HG03442 (cell line): ENCODE data around the gene OSBPL6.
A peak's percentile ranks its signal among the peaks of the same experiment; 100 is the strongest.
"Not testable (repeated sequence)": the region's sequence is repeated elsewhere in the genome, so short reads cannot be mapped to it uniquely, and the experiment has no call there.

Experiments used
- ATAC-seq: cut with Tn5 transposase; IDR thresholded peaks from one replicate; pipeline ENCODE4 v1.9.1; 2021; ENCODE audit warnings: mild to moderate bottlenecking, moderate library complexity; ENCODE audit not compliant: unreplicated experiment

OSBPL6 gene

GRCh38 chr2:178296394-178297090 lies 102.2 kb downstream of the OSBPL6 start:
- ATAC-seq: peak; percentile 57

DNA sequence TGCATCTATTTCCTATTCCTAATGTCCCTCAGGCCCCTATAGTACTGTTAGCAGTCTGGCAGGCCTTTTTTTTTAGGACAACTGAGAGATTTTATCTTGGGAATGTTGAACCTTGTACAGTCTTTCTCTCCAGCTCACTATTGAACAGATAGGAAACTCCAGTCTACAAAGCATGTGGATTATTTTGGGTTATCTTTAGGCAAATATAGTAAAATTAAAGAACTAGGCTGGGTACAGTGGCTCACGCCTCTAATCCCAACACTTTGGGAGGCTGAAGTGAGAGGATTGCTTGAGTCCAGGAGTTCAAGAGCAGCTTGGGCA lies 102.7 kb downstream of the OSBPL6 start:
- no peak for ATAC-seq

GRCh38 chr2:178298785-178299212 lies 104.5 kb downstream of the OSBPL6 start:
- ATAC-seq: no peak

GRCh38 chr2:178301649-178302238 lies 107.4 kb downstream of the OSBPL6 start:
- ATAC-seq: no peak

DNA sequence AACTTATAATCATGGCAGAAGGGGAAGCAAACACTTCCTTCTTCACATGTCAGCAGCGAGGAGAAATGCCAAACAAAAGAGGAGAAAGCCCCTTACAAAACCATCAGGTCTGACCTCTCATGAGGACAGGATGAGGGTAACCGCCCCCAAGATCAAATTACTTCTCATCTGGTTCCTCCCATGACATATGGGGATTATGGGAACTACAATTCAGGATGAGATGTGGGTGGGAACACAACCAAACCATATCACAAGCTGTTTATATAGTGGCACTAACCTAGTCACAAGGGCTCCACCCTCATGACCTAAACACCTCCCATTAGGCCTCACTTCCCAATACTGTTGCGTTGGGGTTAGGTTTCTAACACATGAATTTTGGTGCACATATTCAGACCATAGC lies 110.0 kb downstream of the OSBPL6 start:
- no peak for ATAC-seq

DNA sequence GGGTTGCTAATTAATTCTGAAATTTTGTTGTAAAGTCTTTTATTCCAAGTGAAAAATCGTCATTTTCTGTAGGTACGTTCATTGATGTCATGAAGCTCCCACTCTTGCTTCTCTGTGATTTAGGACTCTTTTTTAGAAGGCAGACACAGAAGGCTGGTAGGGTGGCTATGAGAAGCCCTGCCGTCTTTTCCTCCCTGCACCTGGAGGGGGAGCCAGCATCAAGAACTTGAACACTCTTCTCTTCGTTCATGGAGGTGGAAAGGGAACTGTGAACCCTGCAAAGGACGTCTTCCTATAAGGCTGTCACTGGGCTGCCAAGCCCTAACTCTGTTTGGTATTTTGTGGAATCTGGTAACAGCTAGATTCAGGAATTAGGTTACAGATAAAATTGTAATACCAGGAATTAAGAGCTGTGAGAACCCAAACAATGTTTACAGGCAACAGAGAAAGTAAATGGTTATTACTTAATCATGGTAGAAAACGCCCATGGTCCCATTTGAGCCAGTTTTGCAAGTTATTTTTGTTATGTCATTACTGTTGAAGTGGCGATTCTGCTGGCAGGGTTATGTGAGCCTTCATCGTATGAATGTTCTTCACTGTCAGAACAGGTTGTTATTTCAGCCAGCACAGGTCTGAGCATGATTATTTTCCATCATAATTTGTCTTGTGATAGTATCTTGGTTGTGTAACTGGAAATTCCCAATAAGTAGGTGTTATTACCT lies 112.2 kb downstream of the OSBPL6 start:
- peak; percentile 96 for ATAC-seq

DNA sequence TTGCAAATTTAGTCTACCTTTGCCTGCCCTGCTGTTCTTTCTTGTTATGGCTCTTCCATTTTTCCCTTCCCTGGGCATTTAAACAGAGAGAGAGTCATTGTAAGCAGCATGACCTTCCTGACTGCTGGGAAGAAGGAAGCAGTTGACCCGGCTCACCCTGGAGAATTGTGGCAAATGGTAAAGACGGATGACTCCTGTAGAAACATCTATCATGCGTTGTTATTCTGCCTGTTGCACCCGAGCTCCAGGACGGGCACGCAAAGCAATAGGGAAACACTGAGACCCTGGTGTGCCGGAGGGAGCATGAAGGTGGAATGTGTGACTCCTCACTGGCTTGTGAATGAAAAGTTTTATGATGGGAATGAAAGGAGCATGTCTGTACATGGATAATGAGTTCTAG lies 113.3 kb downstream of the OSBPL6 start:
- no peak for ATAC-seq

DNA sequence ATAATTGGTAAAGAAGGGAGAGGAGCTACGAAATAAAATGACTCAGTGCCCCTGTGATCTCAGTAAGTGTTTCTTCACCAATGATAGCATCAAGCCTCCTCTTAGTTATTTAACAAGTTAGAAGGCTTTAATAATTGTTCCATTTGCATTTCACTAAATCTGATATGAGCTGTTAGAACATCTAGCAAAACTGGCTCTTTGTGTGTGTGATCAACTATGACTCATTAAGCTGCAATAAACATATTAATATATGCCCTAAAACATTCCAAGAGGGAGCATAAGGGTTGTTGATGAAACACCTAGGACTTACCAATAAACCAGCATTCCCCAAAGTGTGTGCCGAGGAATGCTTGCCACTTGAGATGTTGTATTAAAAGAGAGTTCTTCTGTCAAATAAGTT lies 115.2 kb downstream of the OSBPL6 start:
- no peak for ATAC-seq

DNA sequence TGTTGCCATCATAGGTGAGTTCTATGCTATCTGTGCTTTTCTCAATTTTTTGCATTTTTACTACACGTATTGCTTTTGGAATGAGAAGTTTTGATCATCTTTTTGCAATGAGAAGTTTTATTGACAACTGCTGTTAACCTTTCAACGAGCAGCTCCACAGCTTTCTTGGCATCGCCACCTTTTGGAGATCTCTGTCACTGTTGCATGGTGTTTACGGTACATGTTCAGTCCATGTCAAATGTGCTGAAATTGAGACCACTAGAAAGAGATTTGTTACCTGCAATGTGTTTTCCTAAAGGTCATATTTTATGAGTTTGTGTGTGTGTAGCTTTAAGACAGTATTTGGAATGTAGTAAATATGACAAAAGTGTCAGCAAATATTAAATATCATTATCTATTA lies 120.8 kb downstream of the OSBPL6 start:
- no peak for ATAC-seq

DNA sequence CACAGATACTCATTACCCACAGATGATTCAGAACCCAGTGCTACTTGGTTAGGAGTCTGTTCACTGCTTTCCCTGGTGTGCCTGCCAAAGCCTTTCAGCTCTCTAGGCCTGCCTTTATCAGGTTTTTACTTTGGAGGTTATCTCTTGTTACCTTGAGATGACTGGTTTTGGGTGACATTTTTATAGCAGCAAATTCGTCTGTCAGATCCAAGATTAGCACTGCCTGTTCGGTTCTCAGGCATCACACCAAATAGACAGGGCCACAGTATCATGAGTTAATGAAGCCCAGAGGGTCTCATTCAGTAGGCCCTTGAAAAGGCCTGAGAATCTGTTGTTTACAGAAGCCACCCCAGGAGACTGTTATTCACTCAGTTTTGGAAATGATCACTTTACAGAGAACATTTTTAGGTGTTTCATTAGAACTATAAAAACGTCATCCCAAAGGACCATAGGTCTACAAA lies 121.2 kb downstream of the OSBPL6 start:
- ATAC-seq: no peak

- ATAC-seq: no peak
Measured at GRCh38 chr2:178317811-178318210, 123.5 kb downstream of the OSBPL6 start.

- ATAC-seq: no peak
Measured at GRCh38 chr2:178320011-178320585, 125.8 kb downstream of the OSBPL6 start.

DNA sequence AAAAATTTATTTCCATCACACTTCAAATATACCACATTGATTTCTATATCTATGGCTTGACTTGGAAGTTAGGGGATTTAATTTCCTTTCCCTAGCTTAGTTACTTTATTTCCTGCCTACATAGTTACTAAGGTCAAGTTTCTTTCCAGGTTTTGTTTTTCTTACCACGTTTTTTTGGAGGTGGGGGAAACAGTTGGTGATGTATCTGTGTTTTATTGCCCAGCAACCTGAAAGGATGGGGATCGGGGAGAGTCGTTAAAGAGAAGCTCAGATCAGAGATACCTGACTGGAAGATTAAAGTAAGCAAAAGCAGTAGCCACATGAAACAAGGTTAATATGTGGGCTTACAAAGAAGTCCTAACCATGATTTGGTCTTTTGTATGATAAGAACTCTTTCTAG lies 127.8 kb downstream of the OSBPL6 start:
- ATAC-seq: no peak

DNA sequence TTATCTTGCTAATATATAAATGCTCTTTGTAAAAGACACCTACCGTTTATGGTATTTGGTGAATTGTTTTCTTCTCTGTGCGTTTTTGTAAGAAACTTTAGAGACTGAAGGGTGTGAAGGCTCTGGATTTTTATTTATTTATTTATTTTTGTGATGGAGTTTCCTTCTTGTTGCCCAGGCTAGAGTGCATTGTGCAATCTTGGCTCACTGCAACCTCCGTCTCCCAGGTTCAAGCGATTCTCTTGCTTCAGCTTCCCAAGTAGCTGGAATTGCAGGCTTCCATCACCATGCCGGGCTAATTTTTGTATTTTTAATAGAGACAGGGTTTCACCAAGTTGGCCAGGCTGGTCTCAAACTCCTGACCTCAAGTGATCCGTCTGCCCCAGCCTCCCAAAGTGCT lies 129.0 kb downstream of the OSBPL6 start:
- not testable (repeated sequence) for ATAC-seq

- no peak for ATAC-seq
Measured at GRCh38 chr2:178324077-178324476, 129.8 kb downstream of the OSBPL6 start.

DNA sequence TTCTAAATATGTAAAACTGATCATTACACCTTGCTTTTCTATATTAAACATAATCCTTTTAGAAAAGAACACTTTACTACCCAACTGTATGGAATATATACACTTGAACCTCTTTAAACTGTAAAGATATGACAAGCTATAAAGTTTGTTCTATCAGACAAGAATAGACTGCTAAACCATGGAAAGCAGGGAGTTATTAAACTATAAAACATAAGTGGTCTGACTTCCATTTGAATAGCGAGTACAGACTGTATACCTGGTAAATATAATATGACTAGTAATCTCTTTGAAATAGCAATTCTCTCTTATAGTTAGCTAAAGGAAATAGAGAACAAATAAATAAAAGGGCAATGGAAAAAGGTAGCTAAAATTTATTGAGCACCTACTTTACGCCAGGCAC lies 131.0 kb downstream of the OSBPL6 start:
- ATAC-seq: no peak

DNA sequence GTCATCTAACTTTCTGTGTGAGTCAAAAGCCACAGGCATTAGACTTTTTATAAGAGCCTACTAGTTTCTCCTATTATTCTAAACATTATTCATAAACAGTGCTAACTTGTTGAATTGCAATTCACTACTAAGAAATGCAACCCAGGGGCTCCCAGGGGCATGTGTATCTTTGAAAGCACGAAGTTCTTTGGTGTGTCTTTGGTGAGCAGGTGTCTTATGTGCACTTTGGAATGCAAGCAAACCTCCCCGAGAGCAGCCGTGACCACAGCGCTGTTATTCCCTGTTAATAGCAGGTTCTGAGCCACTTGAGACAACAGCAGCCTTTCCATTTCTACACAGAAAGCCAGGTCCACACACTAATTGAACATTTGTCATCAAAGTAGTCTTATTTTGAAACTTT lies 133.2 kb downstream of the OSBPL6 start:
- ATAC-seq: no peak

DNA sequence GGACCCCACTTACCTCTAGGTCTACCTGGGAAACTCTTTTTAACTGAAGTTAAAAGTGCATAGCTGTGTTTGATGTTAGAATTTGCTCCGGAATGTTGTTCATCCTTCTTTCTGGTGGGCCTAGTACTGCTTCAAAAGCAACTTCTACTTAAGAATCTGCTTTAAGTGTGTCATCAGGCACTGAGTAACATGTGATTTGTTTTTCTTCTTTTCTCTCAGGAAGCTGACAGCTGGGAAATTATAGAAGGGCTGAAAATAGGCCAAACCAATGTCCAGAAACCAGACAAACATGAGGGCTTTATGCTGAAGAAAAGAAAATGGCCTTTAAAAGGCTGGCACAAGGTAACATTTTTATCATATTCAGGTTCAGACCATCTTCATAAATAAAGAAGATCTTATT lies 133.7 kb downstream of the OSBPL6 start:
- no peak for ATAC-seq

GRCh38 chr2:178330175-178331017 lies 136.1 kb downstream of the OSBPL6 start:
- ATAC-seq: no peak

GRCh38 chr2:178331474-178332432 lies 137.4 kb downstream of the OSBPL6 start:
- ATAC-seq: no peak
